ENCODE results near the gene ANXA1.

ANXA1 gene

GRCh38 chr9:73118898-73119554 is 32.6 kb upstream of the ANXA1 start:
- H3K9ac ChIP-seq (ENCODE audit: low read length): no peak overlapping the region
- H2AFZ ChIP-seq (ENCODE audit: low read length): no peak overlapping the region
- no peaks in the 10 kb centered on the region for H3K9me2 ChIP-seq (ENCODE audit: low read depth, low read length)
- no peak overlapping the region for H3K4me2 ChIP-seq (ENCODE audit: low read length)
- H3K9me3 ChIP-seq (ENCODE audit: low read length): no peaks in the 10 kb centered on the region
- H3K36me3 ChIP-seq (ENCODE audit: insufficient read depth, low read length): no peaks in the 10 kb centered on the region
- no peaks in the 10 kb centered on the region for H4K20me1 ChIP-seq (ENCODE audit: insufficient read depth, low read length)
- no peaks in the 10 kb centered on the region for H3K27me3 ChIP-seq (ENCODE audit: insufficient read depth, low read length)
- H3K79me2 ChIP-seq (ENCODE audit: insufficient read depth, low read length): no peaks in the 10 kb centered on the region
- H3F3A ChIP-seq (ENCODE audit: insufficient read depth, low read length): no peaks in the 10 kb centered on the region
- no peak for TF ChIP-seq CTCF (IDR thresholded peaks at IDR 0.05; ENCODE audit: low read length)
- no peak for TF ChIP-seq EZH2 (IDR thresholded peaks at IDR 0.05; ENCODE audit: borderline replicate concordance, low read length)
- H3K4me3 ChIP-seq (ENCODE audit: low read depth, low read length, poor library complexity, severe bottlenecking): no peak overlapping the region
- no peak overlapping the region for H3K27ac ChIP-seq (ENCODE audit: low read depth, low read length, poor library complexity, severe bottlenecking)
- H3K4me1 ChIP-seq (ENCODE audit: insufficient read depth, low read length, severe bottlenecking): no peaks in the 10 kb centered on the region

GRCh38 chr9:73121375-73121935 is 30.2 kb upstream of the ANXA1 start:
- no peaks in the 10 kb centered on the region for H3K9me3 ChIP-seq (ENCODE audit: low read length)
- no peaks in the 10 kb centered on the region for H3K36me3 ChIP-seq (ENCODE audit: insufficient read depth, low read length)
- H3K79me2 ChIP-seq (ENCODE audit: insufficient read depth, low read length): no peaks in the 10 kb centered on the region
- no peak for TF ChIP-seq EZH2 (IDR thresholded peaks at IDR 0.05; ENCODE audit: borderline replicate concordance, low read length)
- no peak for TF ChIP-seq CTCF (IDR thresholded peaks at IDR 0.05; ENCODE audit: low read length)
- no peak overlapping the region for H3K4me3 ChIP-seq (ENCODE audit: low read depth, low read length, poor library complexity, severe bottlenecking)
- no peak overlapping the region for H3K9ac ChIP-seq (ENCODE audit: low read length)
- H3F3A ChIP-seq (ENCODE audit: insufficient read depth, low read length): no peaks in the 10 kb centered on the region
- H3K4me2 ChIP-seq (ENCODE audit: low read length): no peak overlapping the region
- no peak overlapping the region for H2AFZ ChIP-seq (ENCODE audit: low read length)
- H3K4me1 ChIP-seq (ENCODE audit: insufficient read depth, low read length, severe bottlenecking): no peaks in the 10 kb centered on the region
- H4K20me1 ChIP-seq (ENCODE audit: insufficient read depth, low read length): no peaks in the 10 kb centered on the region
- no peaks in the 10 kb centered on the region for H3K9me2 ChIP-seq (ENCODE audit: low read depth, low read length)
- H3K27me3 ChIP-seq (ENCODE audit: insufficient read depth, low read length): no peaks in the 10 kb centered on the region
- H3K27ac ChIP-seq (ENCODE audit: low read depth, low read length, poor library complexity, severe bottlenecking): no peak overlapping the region

- Histone ChIP-seq H3K9me2 (ENCODE audit: low read depth, low read length) (no peaks in the 10 kb centered on the region), H4K20me1 (ENCODE audit: insufficient read depth, low read length) (no peaks in the 10 kb centered on the region), H3K4me3 (ENCODE audit: low read depth, low read length, poor library complexity, severe bottlenecking) (no peak overlapping the region), H3K27ac (ENCODE audit: low read depth, low read length, poor library complexity, severe bottlenecking) (no peak overlapping the region), H3K4me1 (ENCODE audit: insufficient read depth, low read length, severe bottlenecking) (peaks cover 6% of the 10 kb centered on the region), H3K9ac (ENCODE audit: low read length) (no peak overlapping the region), H3K36me3 (ENCODE audit: insufficient read depth, low read length) (no peaks in the 10 kb centered on the region), H3K79me2 (ENCODE audit: insufficient read depth, low read length) (no peaks in the 10 kb centered on the region), H3K4me2 (ENCODE audit: low read length) (no peak overlapping the region), H3F3A (ENCODE audit: insufficient read depth, low read length) (no peaks in the 10 kb centered on the region), H3K9me3 (ENCODE audit: low read length) (no peaks in the 10 kb centered on the region), H2AFZ (ENCODE audit: low read length) (no peak overlapping the region), H3K27me3 (ENCODE audit: insufficient read depth, low read length) (no peaks in the 10 kb centered on the region)
- TF ChIP-seq EZH2 (IDR thresholded peaks at IDR 0.05; ENCODE audit: borderline replicate concordance, low read length) (no peak), CTCF (IDR thresholded peaks at IDR 0.05; ENCODE audit: low read length) (no peak)
These were observed 26.0 kb upstream of the ANXA1 start for GRCh38 chr9:73125651-73126050.

Measured in OCI-LY1 (cell line).